ENCODE measurements around the gene PIP5K1B. TPM values are rescaled to one million over a fixed set of nuclear protein-coding genes. Genes with fewer than 3 reads are reported as not detected.

PIP5K1B gene
- total RNA-seq, 1 experiment from 2014 or later, result 5.2 TPM

DNA sequence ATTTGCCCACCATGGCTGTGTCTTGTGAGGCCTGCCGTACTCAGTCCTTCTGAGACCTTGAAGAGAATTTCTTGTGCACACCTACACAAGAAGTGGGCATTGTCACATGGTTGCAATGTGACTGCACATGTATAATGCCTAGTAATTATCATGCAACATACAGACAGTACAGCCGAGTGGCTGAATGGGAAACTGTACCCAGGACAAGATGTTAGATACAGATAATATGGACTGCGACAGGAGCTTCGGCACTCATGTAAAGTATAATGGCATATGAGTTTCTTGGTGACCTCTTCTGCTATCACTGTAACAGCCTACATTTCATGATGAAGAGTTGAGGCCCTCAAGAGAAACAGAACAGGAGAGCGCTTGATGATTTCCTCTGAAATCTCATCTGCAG, 313.7 kb downstream of the PIP5K1B start:
- Mint-ChIP-seq H3K27ac (no peak overlapping the region), H3K4me1 (peaks cover 28% of the 10 kb centered on the region), H3K27me3 (ENCODE audit: low read depth) (no peaks in the 10 kb centered on the region), H3K9me3 (no peaks in the 10 kb centered on the region), H3K4me3 (no peak overlapping the region), H3K36me3 (no peaks in the 10 kb centered on the region)
- ChIA-PET POLR2A (no interaction called here), CTCF (interaction anchor here (0.8 to 1.9 kb wide), 2 partner anchors 17 to 322 kb away, joined by 4 to 5 read pairs; partner anchors contain the start of gene FXN)
- TF ChIP-seq, protein P1, sequence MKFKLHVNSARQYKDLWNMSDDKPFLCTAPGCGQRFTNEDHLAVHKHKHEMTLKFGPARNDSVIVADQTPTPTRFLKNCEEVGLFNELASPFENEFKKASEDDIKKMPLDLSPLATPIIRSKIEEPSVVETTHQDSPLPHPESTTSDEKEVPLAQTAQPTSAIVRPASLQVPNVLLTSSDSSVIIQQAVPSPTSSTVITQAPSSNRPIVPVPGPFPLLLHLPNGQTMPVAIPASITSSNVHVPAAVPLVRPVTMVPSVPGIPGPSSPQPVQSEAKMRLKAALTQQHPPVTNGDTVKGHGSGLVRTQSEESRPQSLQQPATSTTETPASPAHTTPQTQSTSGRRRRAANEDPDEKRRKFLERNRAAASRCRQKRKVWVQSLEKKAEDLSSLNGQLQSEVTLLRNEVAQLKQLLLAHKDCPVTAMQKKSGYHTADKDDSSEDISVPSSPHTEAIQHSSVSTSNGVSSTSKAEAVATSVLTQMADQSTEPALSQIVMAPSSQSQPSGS (CRISPR knock-in tag; IDR thresholded peaks at IDR 0.05; ENCODE audit: borderline replicate concordance, low read depth), result no peak
- TF ChIP-seq, protein P2, sequence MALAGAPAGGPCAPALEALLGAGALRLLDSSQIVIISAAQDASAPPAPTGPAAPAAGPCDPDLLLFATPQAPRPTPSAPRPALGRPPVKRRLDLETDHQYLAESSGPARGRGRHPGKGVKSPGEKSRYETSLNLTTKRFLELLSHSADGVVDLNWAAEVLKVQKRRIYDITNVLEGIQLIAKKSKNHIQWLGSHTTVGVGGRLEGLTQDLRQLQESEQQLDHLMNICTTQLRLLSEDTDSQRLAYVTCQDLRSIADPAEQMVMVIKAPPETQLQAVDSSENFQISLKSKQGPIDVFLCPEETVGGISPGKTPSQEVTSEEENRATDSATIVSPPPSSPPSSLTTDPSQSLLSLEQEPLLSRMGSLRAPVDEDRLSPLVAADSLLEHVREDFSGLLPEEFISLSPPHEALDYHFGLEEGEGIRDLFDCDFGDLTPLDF (CRISPR knock-in tag; IDR thresholded peaks at IDR 0.05), result no peak
- no peak for TF ChIP-seq ELF4 (CRISPR knock-in tag; IDR thresholded peaks at IDR 0.05; ENCODE audit: low read depth)
- no peak for TF ChIP-seq NFYB (CRISPR knock-in tag; conservative IDR thresholded peaks at IDR 0.05; ENCODE audit: low read depth)
- TF ChIP-seq ATF1 (CRISPR knock-in tag; IDR thresholded peaks at IDR 0.05), result no peak
- no peak for TF ChIP-seq CBFB (CRISPR knock-in tag; IDR thresholded peaks at IDR 0.05; ENCODE audit: low read depth)
- TF ChIP-seq RELA (CRISPR knock-in tag; IDR thresholded peaks at IDR 0.05; ENCODE audit: borderline replicate concordance), result no peak
- DNase-seq (ENCODE audit: low spot score) (no peak), ATAC-seq (no peak)

DNA sequence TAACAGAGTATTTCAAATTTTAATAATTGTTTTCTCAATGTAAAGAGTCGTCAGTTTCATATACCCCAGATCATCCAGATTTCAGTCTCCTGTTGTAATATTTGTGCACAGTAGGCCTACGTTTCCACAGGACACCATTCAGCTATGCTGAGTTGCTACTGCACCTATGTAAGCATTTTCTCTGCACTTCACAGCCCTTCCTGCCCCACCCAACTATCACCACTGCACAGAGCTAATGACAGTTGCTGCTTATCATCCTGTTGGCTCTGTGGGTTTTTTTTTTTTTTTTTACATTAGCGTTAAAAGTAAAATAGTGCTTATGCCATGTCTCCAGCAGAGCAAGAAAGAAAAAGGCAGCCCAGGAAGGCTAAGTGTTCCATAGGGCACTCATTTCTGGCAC, 314.8 kb downstream of the PIP5K1B start:
- POLR2A ChIA-PET, result no interaction called here
- H3K9me3 Mint-ChIP-seq, result no peaks in the 10 kb centered on the region
- TF ChIP-seq GRHL2 (CRISPR knock-in tag; IDR thresholded peaks at IDR 0.05; ENCODE audit: insufficient replicate concordance, severe bottlenecking) (no peak), ZNF232 (CRISPR knock-in tag; IDR thresholded peaks at IDR 0.05) (no peak), ZNF396 (CRISPR knock-in tag; IDR thresholded peaks at IDR 0.05; ENCODE audit: borderline replicate concordance) (no peak), ZNF423 (CRISPR knock-in tag; IDR thresholded peaks at IDR 0.05) (no peak), FOXJ3 (CRISPR knock-in tag; IDR thresholded peaks at IDR 0.05; ENCODE audit: borderline replicate concordance) (no peak), ETV6 (CRISPR knock-in tag; IDR thresholded peaks at IDR 0.05) (no peak), PRRX2 (CRISPR knock-in tag; IDR thresholded peaks at IDR 0.05) (no peak), ZNF317 (CRISPR knock-in tag; IDR thresholded peaks at IDR 0.05; ENCODE audit: borderline replicate concordance, low read depth) (no peak), ZNF671 (CRISPR knock-in tag; IDR thresholded peaks at IDR 0.05) (no peak), ZNF416 (CRISPR knock-in tag; IDR thresholded peaks at IDR 0.05) (no peak), CREB1 (CRISPR knock-in tag; IDR thresholded peaks at IDR 0.05) (no peak)
- TF ChIP-seq, protein P3, sequence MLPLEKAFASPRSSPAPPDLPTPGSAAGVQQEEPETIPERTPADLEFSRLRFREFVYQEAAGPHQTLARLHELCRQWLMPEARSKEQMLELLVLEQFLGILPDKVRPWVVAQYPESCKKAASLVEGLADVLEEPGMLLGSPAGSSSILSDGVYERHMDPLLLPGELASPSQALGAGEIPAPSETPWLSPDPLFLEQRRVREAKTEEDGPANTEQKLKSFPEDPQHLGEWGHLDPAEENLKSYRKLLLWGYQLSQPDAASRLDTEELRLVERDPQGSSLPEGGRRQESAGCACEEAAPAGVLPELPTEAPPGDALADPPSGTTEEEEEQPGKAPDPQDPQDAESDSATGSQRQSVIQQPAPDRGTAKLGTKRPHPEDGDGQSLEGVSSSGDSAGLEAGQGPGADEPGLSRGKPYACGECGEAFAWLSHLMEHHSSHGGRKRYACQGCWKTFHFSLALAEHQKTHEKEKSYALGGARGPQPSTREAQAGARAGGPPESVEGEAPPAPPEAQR (CRISPR knock-in tag; IDR thresholded peaks at IDR 0.05), result no peak
- TF ChIP-seq, protein P4, sequence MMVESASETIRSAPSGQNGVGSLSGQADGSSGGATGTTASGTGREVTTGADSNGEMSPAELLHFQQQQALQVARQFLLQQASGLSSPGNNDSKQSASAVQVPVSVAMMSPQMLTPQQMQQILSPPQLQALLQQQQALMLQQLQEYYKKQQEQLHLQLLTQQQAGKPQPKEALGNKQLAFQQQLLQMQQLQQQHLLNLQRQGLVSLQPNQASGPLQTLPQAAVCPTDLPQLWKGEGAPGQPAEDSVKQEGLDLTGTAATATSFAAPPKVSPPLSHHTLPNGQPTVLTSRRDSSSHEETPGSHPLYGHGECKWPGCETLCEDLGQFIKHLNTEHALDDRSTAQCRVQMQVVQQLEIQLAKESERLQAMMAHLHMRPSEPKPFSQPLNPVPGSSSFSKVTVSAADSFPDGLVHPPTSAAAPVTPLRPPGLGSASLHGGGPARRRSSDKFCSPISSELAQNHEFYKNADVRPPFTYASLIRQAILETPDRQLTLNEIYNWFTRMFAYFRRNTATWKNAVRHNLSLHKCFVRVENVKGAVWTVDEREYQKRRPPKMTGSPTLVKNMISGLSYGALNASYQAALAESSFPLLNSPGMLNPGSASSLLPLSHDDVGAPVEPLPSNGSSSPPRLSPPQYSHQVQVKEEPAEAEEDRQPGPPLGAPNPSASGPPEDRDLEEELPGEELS (CRISPR knock-in tag; IDR thresholded peaks at IDR 0.05), result no peak
- TF ChIP-seq, protein P5, sequence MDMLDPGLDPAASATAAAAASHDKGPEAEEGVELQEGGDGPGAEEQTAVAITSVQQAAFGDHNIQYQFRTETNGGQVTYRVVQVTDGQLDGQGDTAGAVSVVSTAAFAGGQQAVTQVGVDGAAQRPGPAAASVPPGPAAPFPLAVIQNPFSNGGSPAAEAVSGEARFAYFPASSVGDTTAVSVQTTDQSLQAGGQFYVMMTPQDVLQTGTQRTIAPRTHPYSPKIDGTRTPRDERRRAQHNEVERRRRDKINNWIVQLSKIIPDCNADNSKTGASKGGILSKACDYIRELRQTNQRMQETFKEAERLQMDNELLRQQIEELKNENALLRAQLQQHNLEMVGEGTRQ (CRISPR knock-in tag; IDR thresholded peaks at IDR 0.05), result no peak
- TF ChIP-seq, protein P6, sequence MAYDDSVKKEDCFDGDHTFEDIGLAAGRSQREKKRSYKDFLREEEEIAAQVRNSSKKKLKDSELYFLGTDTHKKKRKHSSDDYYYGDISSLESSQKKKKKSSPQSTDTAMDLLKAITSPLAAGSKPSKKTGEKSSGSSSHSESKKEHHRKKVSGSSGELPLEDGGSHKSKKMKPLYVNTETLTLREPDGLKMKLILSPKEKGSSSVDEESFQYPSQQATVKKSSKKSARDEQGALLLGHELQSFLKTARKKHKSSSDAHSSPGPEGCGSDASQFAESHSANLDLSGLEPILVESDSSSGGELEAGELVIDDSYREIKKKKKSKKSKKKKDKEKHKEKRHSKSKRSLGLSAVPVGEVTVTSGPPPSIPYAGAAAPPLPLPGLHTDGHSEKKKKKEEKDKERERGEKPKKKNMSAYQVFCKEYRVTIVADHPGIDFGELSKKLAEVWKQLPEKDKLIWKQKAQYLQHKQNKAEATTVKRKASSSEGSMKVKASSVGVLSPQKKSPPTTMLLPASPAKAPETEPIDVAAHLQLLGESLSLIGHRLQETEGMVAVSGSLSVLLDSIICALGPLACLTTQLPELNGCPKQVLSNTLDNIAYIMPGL (CRISPR knock-in tag; IDR thresholded peaks at IDR 0.05), result no peak
- TF ChIP-seq, protein P7, sequence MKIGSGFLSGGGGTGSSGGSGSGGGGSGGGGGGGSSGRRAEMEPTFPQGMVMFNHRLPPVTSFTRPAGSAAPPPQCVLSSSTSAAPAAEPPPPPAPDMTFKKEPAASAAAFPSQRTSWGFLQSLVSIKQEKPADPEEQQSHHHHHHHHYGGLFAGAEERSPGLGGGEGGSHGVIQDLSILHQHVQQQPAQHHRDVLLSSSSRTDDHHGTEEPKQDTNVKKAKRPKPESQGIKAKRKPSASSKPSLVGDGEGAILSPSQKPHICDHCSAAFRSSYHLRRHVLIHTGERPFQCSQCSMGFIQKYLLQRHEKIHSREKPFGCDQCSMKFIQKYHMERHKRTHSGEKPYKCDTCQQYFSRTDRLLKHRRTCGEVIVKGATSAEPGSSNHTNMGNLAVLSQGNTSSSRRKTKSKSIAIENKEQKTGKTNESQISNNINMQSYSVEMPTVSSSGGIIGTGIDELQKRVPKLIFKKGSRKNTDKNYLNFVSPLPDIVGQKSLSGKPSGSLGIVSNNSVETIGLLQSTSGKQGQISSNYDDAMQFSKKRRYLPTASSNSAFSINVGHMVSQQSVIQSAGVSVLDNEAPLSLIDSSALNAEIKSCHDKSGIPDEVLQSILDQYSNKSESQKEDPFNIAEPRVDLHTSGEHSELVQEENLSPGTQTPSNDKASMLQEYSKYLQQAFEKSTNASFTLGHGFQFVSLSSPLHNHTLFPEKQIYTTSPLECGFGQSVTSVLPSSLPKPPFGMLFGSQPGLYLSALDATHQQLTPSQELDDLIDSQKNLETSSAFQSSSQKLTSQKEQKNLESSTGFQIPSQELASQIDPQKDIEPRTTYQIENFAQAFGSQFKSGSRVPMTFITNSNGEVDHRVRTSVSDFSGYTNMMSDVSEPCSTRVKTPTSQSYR (CRISPR knock-in tag; IDR thresholded peaks at IDR 0.05), result no peak
- TF ChIP-seq, protein P8, sequence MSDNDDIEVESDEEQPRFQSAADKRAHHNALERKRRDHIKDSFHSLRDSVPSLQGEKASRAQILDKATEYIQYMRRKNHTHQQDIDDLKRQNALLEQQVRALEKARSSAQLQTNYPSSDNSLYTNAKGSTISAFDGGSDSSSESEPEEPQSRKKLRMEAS (CRISPR knock-in tag; IDR thresholded peaks at IDR 0.05), result no peak
- H3K4me3 Mint-ChIP-seq, result no peak overlapping the region
- peaks cover 33% of the 10 kb centered on the region for H3K4me1 Mint-ChIP-seq
- no peaks in the 10 kb centered on the region for H3K36me3 Mint-ChIP-seq
- DNase-seq (ENCODE audit: low spot score) (no peak), ATAC-seq (no peak)
- no peaks in the 10 kb centered on the region for H3K27me3 Mint-ChIP-seq (ENCODE audit: low read depth)
- no peak overlapping the region for H3K27ac Mint-ChIP-seq
- CTCF ChIA-PET, result interaction anchor here (0.8 to 1.9 kb wide), 2 partner anchors 15 to 323 kb away, joined by 4 to 5 read pairs; partner anchors contain the start of gene FXN

All from WTC11 (cell line).